H9 (cell line): ENCODE measurements around the gene SLC35F3. TPM values are rescaled to one million over a fixed set of nuclear protein-coding genes. Genes with fewer than 3 reads are reported as not detected.

Source experiments
- DNase-seq: peaks from one replicate; pipeline ENCODE4 v3.0.0-alpha.2; 2017
- H2AFZ ChIP-seq: one replicate; pipeline ENCODE4 v1.6.1; 2013; ENCODE audit warnings: mild to moderate bottlenecking, low read length, control low read depth, moderate library complexity
- H2AK5ac ChIP-seq: 2 replicates; pipeline ENCODE4 v1.6.1; 2013; ENCODE audit warnings: low read length, control low read depth, mixed read lengths; ENCODE audit not compliant: insufficient read length
- H2BK120ac ChIP-seq: one replicate; pipeline ENCODE4 v1.6.1; 2013; ENCODE audit warnings: low read depth, mild to moderate bottlenecking, low read length, control low read depth, inconsistent platforms; ENCODE audit not compliant: poor library complexity, severe bottlenecking
- H2BK12ac ChIP-seq: 2 replicates; pipeline ENCODE4 v1.6.1; 2013; ENCODE audit warnings: low read length, control low read depth, mixed read lengths, low read depth; ENCODE audit not compliant: insufficient read length
- H2BK15ac ChIP-seq: 2 replicates; pipeline ENCODE4 v1.6.1; 2013; ENCODE audit warnings: low read depth, low read length, control low read depth
- H2BK20ac ChIP-seq: one replicate; pipeline ENCODE4 v1.6.1; 2013; ENCODE audit warnings: low read depth, mild to moderate bottlenecking, low read length, control low read depth, inconsistent platforms; ENCODE audit not compliant: poor library complexity, severe bottlenecking
- H2BK5ac ChIP-seq: 2 replicates; pipeline ENCODE4 v1.6.1; 2013; ENCODE audit warnings: low read length, control low read depth, mixed read lengths; ENCODE audit not compliant: insufficient read length
- H3K14ac ChIP-seq: 2 replicates; pipeline ENCODE4 v1.6.1; 2013; ENCODE audit warnings: low read length, control low read depth; ENCODE audit not compliant: insufficient read depth
- H3K18ac ChIP-seq: 2 replicates; pipeline ENCODE4 v1.6.1; 2013; ENCODE audit warnings: low read depth, mild to moderate bottlenecking, mixed read lengths, low read length, control low read depth; ENCODE audit not compliant: insufficient read length
- H3K23ac ChIP-seq: 2 replicates; pipeline ENCODE4 v1.6.1; 2013; ENCODE audit warnings: low read length, control low read depth, mixed read lengths, low read depth; ENCODE audit not compliant: insufficient read length
- H3K23me2 ChIP-seq: 2 replicates; pipeline ENCODE4 v1.6.1; 2013; ENCODE audit warnings: low read depth, mild to moderate bottlenecking, mixed read lengths, low read length, control low read depth; ENCODE audit not compliant: insufficient read length, poor library complexity, severe bottlenecking
- H3K27ac ChIP-seq: 2 replicates; pipeline ENCODE4 v1.5.1; 2013; ENCODE audit warnings: low read length, control low read depth, mixed read lengths, low read depth; ENCODE audit not compliant: insufficient read length
- H3K27me3 ChIP-seq: 2 replicates; pipeline ENCODE4 v1.6.1; 2013; ENCODE audit warnings: low read length, control low read depth, inconsistent platforms; ENCODE audit not compliant: insufficient read depth
- H3K4ac ChIP-seq: 2 replicates; pipeline ENCODE4 v1.6.1; 2013; ENCODE audit warnings: low read depth, mild to moderate bottlenecking, control low read depth, inconsistent platforms, low read length, moderate library complexity
- H3K4me1 ChIP-seq: 2 replicates; pipeline ENCODE4 v1.6.1; 2013; ENCODE audit warnings: low read length, control low read depth, inconsistent platforms; ENCODE audit not compliant: insufficient read depth
- H3K4me2 ChIP-seq: 2 replicates; pipeline ENCODE4 v1.6.1; 2013; ENCODE audit warnings: low read length, control low read depth, mixed read lengths; ENCODE audit not compliant: insufficient read length, insufficient read depth
- H3K56ac ChIP-seq: 2 replicates; pipeline ENCODE4 v1.6.1; 2013; ENCODE audit warnings: low read depth, mild to moderate bottlenecking, mixed read lengths, low read length, control low read depth; ENCODE audit not compliant: insufficient read length
- H3K79me1 ChIP-seq: 2 replicates; pipeline ENCODE4 v1.6.1; 2013; ENCODE audit warnings: low read depth, mild to moderate bottlenecking, moderate library complexity, low read length, control low read depth, inconsistent platforms; ENCODE audit not compliant: insufficient read depth, poor library complexity, severe bottlenecking
- H3K79me2 ChIP-seq: 2 replicates; pipeline ENCODE4 v1.6.1; 2013; ENCODE audit warnings: low read length, control low read depth, inconsistent platforms; ENCODE audit not compliant: insufficient read depth
- H3K9ac ChIP-seq: 2 replicates; pipeline ENCODE4 v1.6.1; 2013; ENCODE audit warnings: low read length, control low read depth, mixed read lengths; ENCODE audit not compliant: insufficient read length; ENCODE audit errors: extremely low read depth
- H3K9me3 ChIP-seq: one replicate; pipeline ENCODE4 v1.6.1; 2013; ENCODE audit warnings: low read depth, low read length, inconsistent platforms; ENCODE audit not compliant: control insufficient read depth
- H3T11ph ChIP-seq: one replicate; pipeline ENCODE4 v1.6.1; 2013; ENCODE audit warnings: mild to moderate bottlenecking, low read length, control low read depth, inconsistent platforms
- H4K20me1 ChIP-seq: one replicate; pipeline ENCODE4 v1.6.1; 2013; ENCODE audit not compliant: control insufficient read depth, insufficient read length, insufficient read depth
- H4K5ac ChIP-seq: 2 replicates; pipeline ENCODE4 v1.6.1; 2013; ENCODE audit warnings: low read depth, mild to moderate bottlenecking, mixed read lengths, low read length, control low read depth; ENCODE audit not compliant: insufficient read length
- H4K8ac ChIP-seq: replicated peaks from 2 replicates; pipeline ENCODE4 v1.6.1; 2013; ENCODE audit warnings: low read length, control low read depth, mixed read lengths, low read depth; ENCODE audit not compliant: insufficient read length
- H4K91ac ChIP-seq: 2 replicates; pipeline ENCODE4 v1.6.1; 2013; ENCODE audit warnings: low read depth, mild to moderate bottlenecking, moderate library complexity, mixed read lengths, low read length, control low read depth; ENCODE audit not compliant: insufficient read length
- H3K27ac Mint-ChIP-seq, 3 experiments: 2 replicates in 2 of 3; 3 replicates in 1 of 3; pipeline ENCODE4 v1.8.0; 2020 to 2021; ENCODE audit warnings: mixed read lengths in 3 of 3, mild to moderate bottlenecking in 1 of 3, moderate library complexity in 1 of 3
- H3K27me3 Mint-ChIP-seq: 2 replicates; pipeline ENCODE4 v1.8.0; 2021; ENCODE audit warnings: low read depth, mild to moderate bottlenecking, moderate library complexity, mixed read lengths
- H3K36me3 Mint-ChIP-seq, 3 experiments: 2 replicates in 2 of 3; 3 replicates in 1 of 3; pipeline ENCODE4 v1.8.0; 2020 to 2021; ENCODE audit warnings: low read depth in 3 of 3, mixed read lengths in 3 of 3; ENCODE audit not compliant: insufficient read depth in 1 of 3
- H3K4me1 Mint-ChIP-seq, 2 experiments: 2 replicates each; pipeline ENCODE4 v1.8.0; 2020; ENCODE audit warnings: mixed read lengths in 2 of 2
- H3K4me3 Mint-ChIP-seq, 2 experiments: 2 replicates in 1 of 2; 3 replicates in 1 of 2; pipeline ENCODE4 v1.8.0; 2020 to 2021; ENCODE audit warnings: mild to moderate bottlenecking in 2 of 2, mixed read lengths in 2 of 2, moderate library complexity in 1 of 2
- H3K9me3 Mint-ChIP-seq, 2 experiments: 2 replicates in 1 of 2; 3 replicates in 1 of 2; pipeline ENCODE4 v1.8.0; 2020; ENCODE audit warnings: mild to moderate bottlenecking in 2 of 2, mixed read lengths in 2 of 2, moderate library complexity in 1 of 2
- CTCF ChIP-seq: fragments of 200-600 bp; sonication (generic); conservative IDR thresholded peaks from 3 replicates; pipeline ENCODE4 v1.8.0; 2021; ENCODE audit warnings: antibody characterized with exemption, mild to moderate bottlenecking
- WGBS: extraction: QIAGEN DNeasy Blood & Tissue Kit; methylation state at CpG from one replicate; pipeline ENCODE4 v1.1.7; 2013; ENCODE audit warnings: missing lambda C conversion rate, low lambda C conversion rate, mixed read lengths; ENCODE audit not compliant: insufficient read length; ENCODE audit errors: extremely low coverage; 5-methylcytosine and 5-hydroxymethylcytosine counted together
- total RNA-seq: library from RNA; stranded (reverse); gene quantifications from 2 replicates; pipeline ENCODE4 v1.2.1, GENCODE V29; 2021

SLC35F3 gene
- total RNA-seq, 1 experiment from 2014 or later = 0.81 TPM

- Histone ChIP-seq H3K14ac (no peak overlapping the region), H3K79me1 (no peaks in the 10 kb centered on the region), H4K91ac (no peak overlapping the region), H3K79me2 (no peaks in the 10 kb centered on the region), H3T11ph (no peak overlapping the region), H2AFZ (no peak overlapping the region), H2BK120ac (no peak overlapping the region), H3K4me2 (no peak overlapping the region), H3K4ac (no peak overlapping the region), H4K8ac (no peak overlapping the region), H4K20me1 (no peaks in the 10 kb centered on the region), H3K27me3 (no peaks in the 10 kb centered on the region), H2BK15ac (no peak overlapping the region), H2BK5ac (no peak overlapping the region), H3K9ac (no peak overlapping the region), H3K27ac (no peak overlapping the region), H4K5ac (no peak overlapping the region), H3K23ac (no peak overlapping the region), H3K9me3 (no peaks in the 10 kb centered on the region), H2BK12ac (no peak overlapping the region), H3K18ac (no peak overlapping the region), H2BK20ac (no peak overlapping the region), H3K56ac (no peak overlapping the region), H3K23me2 (no peaks in the 10 kb centered on the region), H3K4me1 (no peaks in the 10 kb centered on the region), H2AK5ac (no peak overlapping the region)
- Mint-ChIP-seq H3K4me1 (no peaks in the 10 kb centered on the region; a peak in 1 of 4 replicates), H3K4me3 (no peak overlapping the region), H3K9me3 (peaks cover 18 to 22% of the 10 kb centered on the region in 2 experiments), H3K27ac (no peak overlapping the region), H3K36me3 (peaks cover 9 to 12% (median 9%) of the 10 kb centered on the region in 3 experiments), H3K27me3 (peaks cover 5% of the 10 kb centered on the region)
- no CpG with 5 or more reads among the region's 2 CpGs for WGBS
- DNase-seq = no peak
- TF ChIP-seq CTCF = no peak
Measured at GRCh38 chr1:234289538-234290305, 385.2 kb downstream of the SLC35F3 start.
